SK-N-SH treated with all-trans-retinoic acid at 6 μM for 48 hours (cell line): ENCODE measurements around the gene OTUD1.

ENCODE experiments used
- ATAC-seq: fragments of 200-7000 bp; cut with Tn5 transposase; 3 replicates; pipeline ENCODE4 v1.9.1; 2020; ENCODE audit warnings: mild to moderate bottlenecking, moderate library complexity
- BACH2 ChIP-seq: fragments of 250-450 bp; sonication (Bioruptor Pico); IDR thresholded peaks from 2 replicates; pipeline ENCODE4 v1.9.0; 2021; ENCODE audit warnings: mild to moderate bottlenecking, borderline replicate concordance
- CREB5 ChIP-seq: fragments of 250-450 bp; sonication (Bioruptor Pico); IDR thresholded peaks from 2 replicates; pipeline ENCODE4 v1.5.1; 2020; ENCODE audit warnings: low read depth, mild to moderate bottlenecking, moderate library complexity
- CSDC2 ChIP-seq: fragments of 250-450 bp; sonication (Bioruptor Pico); IDR thresholded peaks from 2 replicates; pipeline ENCODE4 v1.5.0; 2020; ENCODE audit warnings: mild to moderate bottlenecking, moderate library complexity
- ESRRG ChIP-seq: fragments of 250-450 bp; sonication (Bioruptor Pico); IDR thresholded peaks from 2 replicates; pipeline ENCODE4 v1.6.1; 2021; ENCODE audit warnings: mild to moderate bottlenecking
- ISL1 ChIP-seq: fragments of 250-450 bp; sonication (Bioruptor Pico); IDR thresholded peaks from 2 replicates; pipeline ENCODE4 v2.1.2; 2022; ENCODE audit warnings: mild to moderate bottlenecking, moderate library complexity
- OSR1 ChIP-seq: fragments of 250-450 bp; sonication (Bioruptor Pico); IDR thresholded peaks from 2 replicates; pipeline ENCODE4 v1.8.0; 2022; ENCODE audit warnings: moderate library complexity, mild to moderate bottlenecking, inconsistent platforms
- PATZ1 ChIP-seq: fragments of 250-450 bp; sonication (Bioruptor Pico); IDR thresholded peaks from 2 replicates; pipeline ENCODE4 v1.8.0; 2020; ENCODE audit warnings: mild to moderate bottlenecking, moderate library complexity, borderline replicate concordance
- POU6F1 ChIP-seq: fragments of 250-450 bp; sonication (Bioruptor Pico); IDR thresholded peaks from 2 replicates; pipeline ENCODE4 v1.8.0; 2021; ENCODE audit warnings: low read depth, mild to moderate bottlenecking, moderate library complexity, borderline replicate concordance
- RARB ChIP-seq: fragments of 250-450 bp; sonication (Bioruptor Pico); IDR thresholded peaks from 2 replicates; pipeline ENCODE4 v1.8.0; 2021; ENCODE audit warnings: mild to moderate bottlenecking, moderate library complexity
- SNAI2 ChIP-seq: fragments of 250-450 bp; sonication (Bioruptor Pico); IDR thresholded peaks from 2 replicates; pipeline ENCODE4 v1.5.0; 2020; ENCODE audit warnings: mild to moderate bottlenecking, moderate library complexity
- TCF4 ChIP-seq: fragments of 250-450 bp; sonication (Bioruptor Pico); IDR thresholded peaks from 2 replicates; pipeline ENCODE4 v1.8.0; 2021; ENCODE audit warnings: mild to moderate bottlenecking, moderate library complexity, borderline replicate concordance
- TOX ChIP-seq: fragments of 250-450 bp; sonication (Bioruptor Pico); IDR thresholded peaks from 2 replicates; pipeline ENCODE4 v1.8.0; 2021; ENCODE audit warnings: mild to moderate bottlenecking, moderate library complexity, borderline replicate concordance
- TSHZ2 ChIP-seq: fragments of 250-450 bp; sonication (Bioruptor Pico); IDR thresholded peaks from 2 replicates; pipeline ENCODE4 v1.5.0; 2020; ENCODE audit warnings: mild to moderate bottlenecking, moderate library complexity
- ZC3H10 ChIP-seq: fragments of 250-450 bp; sonication (Bioruptor Pico); IDR thresholded peaks from 2 replicates; pipeline ENCODE4 v1.5.1; 2021; ENCODE audit warnings: mild to moderate bottlenecking, moderate library complexity
- ZFP3 ChIP-seq: fragments of 250-450 bp; sonication (Bioruptor Pico); IDR thresholded peaks from 2 replicates; pipeline ENCODE4 v1.5.0; 2020; ENCODE audit warnings: mild to moderate bottlenecking, moderate library complexity
- ZFP30 ChIP-seq: fragments of 450-650 bp; formaldehyde crosslinking; IDR thresholded peaks from 2 replicates; pipeline ENCODE4 v1.5.0; 2022; ENCODE audit warnings: mild to moderate bottlenecking, moderate library complexity
- ZNF565 ChIP-seq: fragments of 450-650 bp; formaldehyde crosslinking; conservative IDR thresholded peaks from 2 replicates; pipeline ENCODE4 v1.5.0; 2020; ENCODE audit warnings: low read depth, mild to moderate bottlenecking, moderate library complexity
- ZNF70 ChIP-seq: fragments of 450-650 bp; formaldehyde crosslinking; IDR thresholded peaks from 2 replicates; pipeline ENCODE4 v1.5.0; 2020; ENCODE audit warnings: mild to moderate bottlenecking, moderate library complexity
- ZNF8 ChIP-seq: fragments of 450-650 bp; formaldehyde crosslinking; IDR thresholded peaks from 2 replicates; pipeline ENCODE4 v1.5.0; 2020; ENCODE audit warnings: mild to moderate bottlenecking, moderate library complexity

OTUD1 gene

GRCh38 chr10:23406409-23406808 is 32.5 kb upstream of the OTUD1 start:
- TF ChIP-seq TCF4 (CRISPR knock-in tag), result no peak
- TF ChIP-seq ZFP3 (CRISPR knock-in tag), result no peak
- TF ChIP-seq POU6F1 (CRISPR knock-in tag), result no peak
- TF ChIP-seq PATZ1 (CRISPR knock-in tag), result no peak
- TF ChIP-seq RARB (CRISPR knock-in tag), result no peak
- TF ChIP-seq TOX (CRISPR knock-in tag), result no peak
- no peak for TF ChIP-seq ZNF8 (CRISPR knock-in tag)
- no peak for TF ChIP-seq CSDC2
- no peak for TF ChIP-seq SNAI2 (CRISPR knock-in tag)
- no peak for TF ChIP-seq ESRRG (CRISPR knock-in tag)
- TF ChIP-seq CREB5, result no peak
- TF ChIP-seq ZC3H10 (CRISPR knock-in tag), result no peak
- no peak for TF ChIP-seq BACH2 (CRISPR knock-in tag)
- TF ChIP-seq TSHZ2 (CRISPR knock-in tag), result no peak
- no peak for TF ChIP-seq OSR1 (CRISPR knock-in tag)
- no peak for TF ChIP-seq ISL1
- TF ChIP-seq ZNF565 (CRISPR knock-in tag), result no peak
- TF ChIP-seq, all 23 proteins: peak for 0
- no peak for ATAC-seq

- peak; percentile 69; the same call in 2 of the 3 replicates for ATAC-seq
- no peak for TF ChIP-seq ZNF8 (CRISPR knock-in tag)
- no peak for TF ChIP-seq CSDC2
- peak; percentile 60 for TF ChIP-seq TCF4 (CRISPR knock-in tag)
- TF ChIP-seq ZFP30 (CRISPR knock-in tag), result 0 out of 2 replicates have a peak, but pooled peaks have one; percentile 18
- no peak for TF ChIP-seq ZFP3 (CRISPR knock-in tag)
- TF ChIP-seq CREB5, result peak; percentile 72
- no peak for TF ChIP-seq PATZ1 (CRISPR knock-in tag)
- no peak for TF ChIP-seq BACH2 (CRISPR knock-in tag)
- TF ChIP-seq TSHZ2 (CRISPR knock-in tag), result no peak
- TF ChIP-seq ZNF70, result no peak
- TF ChIP-seq ISL1, result peak; percentile 68
- no peak for TF ChIP-seq POU6F1 (CRISPR knock-in tag)
- TF ChIP-seq SNAI2 (CRISPR knock-in tag), result no peak
- TF ChIP-seq OSR1 (CRISPR knock-in tag), result no peak
- TF ChIP-seq, all 23 proteins: peak for 4
These were observed 30.4 kb upstream of the OTUD1 start for GRCh38 chr10:23408330-23408976.
